Posterior vena cava (tissue), 2 donors: ENCODE measurements around the gene ZKSCAN2. TPM values are rescaled to one million over a fixed set of nuclear protein-coding genes. Genes with fewer than 3 reads are reported as not detected.

Source experiments
- total RNA-seq, 2 donors: library from RNA; stranded (reverse); fragmentation: NEBNext Ultra II Directional; extraction: Animal tissue kit (Norgen Biotek cat#: 25700); gene quantifications; one replicate each; pipeline ENCODE4 v1.2.1, GENCODE V29; 2021
- donor health status: DM: yes; HTN: yes; CAD: no.
- donor health status: DM: yes; HTN: yes; CAD: no.

Gene ZKSCAN2
- total RNA-seq, 2 donors from 2014 or later = 4.3 to 4.9 TPM

Other genes with a start within 250 kb of the ZKSCAN2 start
- 10 to 100 TPM; 71.1 to 81.2 TPM for gene ARHGAP17, start 242.5 kb downstream of the ZKSCAN2 start, total RNA-seq
- 10 to 100 TPM; 23.2 to 26.5 TPM for gene LCMT1, start 146.1 kb downstream of the ZKSCAN2 start, total RNA-seq
- gene AQP8, start 40.9 kb downstream of the ZKSCAN2 start, total RNA-seq = not detected